ENCODE measurements around the gene HSF4. TPM values are rescaled to one million over a fixed set of nuclear protein-coding genes. Genes with fewer than 3 reads are reported as not detected.

HSF4 gene
- total and polyA plus RNA-seq, 2 donors (not counting 3 experiments of a cell fraction or from before 2014, with no cell fraction given) = 4.8 to 5.5 TPM

GRCh38 chr16:67179421-67180080 lies 15.0 kb downstream of the HSF4 start:
- CTCF ChIA-PET = interaction anchor here (0.7 to 1.2 kb wide), 5 partner anchors 16 to 225 kb away, joined by 3 to 5 read pairs (median 4); no protein-coding TSS in a partner anchor
- dilution Hi-C loops (cut with MboI; ENCODE audit: extremely low pct_ligation_motif_present, low sequenced_read_pairs) = no loop called here
- Histone ChIP-seq H3K4me1 (ENCODE audit: control insufficient read depth, extremely low read depth, insufficient read depth, low read length) (peaks cover 35% of the 10 kb centered on the region), H2AFZ (ENCODE audit: low read depth, low read length) (no peak overlapping the region), H3K27ac (ENCODE audit: insufficient read depth, low read depth, low read length) (no peak overlapping the region), H3K27me3 (ENCODE audit: control insufficient read depth in 2 of 2, insufficient read depth in 2 of 2, low read length in 2 of 2) (no peaks in the 10 kb centered on the region), H4K20me1 (replicated peaks; ENCODE audit: control insufficient read depth, extremely low read depth, insufficient read depth, low read length) (no peaks in the 10 kb centered on the region), H3K4me3 (replicated peaks in 1 of 3; ENCODE audit: insufficient read depth in 1 of 3, low read depth in 1 of 3, low read length in 3 of 3) (no peak overlapping the region), H3K36me3 (ENCODE audit: control insufficient read depth in 2 of 2, extremely low read depth in 1 of 2, insufficient read depth in 2 of 2, low read length in 2 of 2) (no peaks in the 10 kb centered on the region), H3K79me2 (ENCODE audit: control insufficient read depth, insufficient read depth, low read length) (peaks cover 13% of the 10 kb centered on the region), H3K4me2 (ENCODE audit: insufficient read depth, low read length) (no peak overlapping the region), H3K9me3 (replicated peaks; ENCODE audit: control insufficient read depth, insufficient read depth, low read length) (no peaks in the 10 kb centered on the region), H3K9me1 (replicated peaks; ENCODE audit: control insufficient read depth, extremely low read depth, insufficient read depth, low read length) (no peaks in the 10 kb centered on the region), H3K9ac (replicated peaks; ENCODE audit: extremely low read depth, insufficient read depth, low read length) (no peak overlapping the region)
- POLR2A ChIA-PET = interaction anchor here (0.9 kb wide), 1 partner anchor 9 kb away, joined by 3 read pairs; the partner anchor contains the start of gene NOL3
- intact Hi-C loops (cut with micrococcal nuclease) = no loop called here
- no TSS peak for BruUV-seq (replicated peaks)
- FAIRE-seq = no peak
- no peak for DNase-seq (ENCODE audit: low read depth, low spot score)
- TF ChIP-seq MYC (IDR thresholded peaks at IDR 0.05; ENCODE audit: low read depth, low read length) (no peak), JUN (IDR thresholded peaks at IDR 0.05; ENCODE audit: borderline replicate concordance, insufficient read depth, insufficient read length, low read depth) (no peak), CTCF (IDR thresholded peaks at IDR 0.05; ENCODE audit: extremely low read depth in 1 of 2, insufficient read depth in 1 of 2, low read depth in 1 of 2, low read length in 2 of 2) (peak in 1 of 2 donors; percentile 20)

GRCh38 chr16:67180166-67180565 lies 15.6 kb downstream of the HSF4 start:
- no peaks in the 10 kb centered on the region for H3K9me1 ChIP-seq (replicated peaks; ENCODE audit: control insufficient read depth, extremely low read depth, insufficient read depth, low read length)
- no peak for FAIRE-seq
- CTCF ChIA-PET = interaction anchor here (0.7 to 1.5 kb wide), 6 partner anchors 17 to 226 kb away, joined by 3 to 7 read pairs (median 4); partner anchors contain the start of genes FBXL8 and TRADD

More at GRCh38 chr16:67180166-67180565, 15.6 kb downstream of the HSF4 start:
- TF ChIP-seq GATA2 (IDR thresholded peaks at IDR 0.05; ENCODE audit: insufficient read depth, insufficient read length, low read depth, low read length) (no peak), POLR2AphosphoS5 (IDR thresholded peaks at IDR 0.05; ENCODE audit: insufficient read depth, low read depth, low read length) (no peak), EZH2 (IDR thresholded peaks at IDR 0.05; ENCODE audit: borderline replicate concordance, low read depth, low read length, severe bottlenecking) (no peak), POLR2A (IDR thresholded peaks at IDR 0.05; ENCODE audit: low read depth, low read length) (no peak), CTCF (IDR thresholded peaks at IDR 0.05; ENCODE audit: extremely low read depth in 1 of 2, insufficient read depth in 1 of 2, low read depth in 1 of 2, low read length in 2 of 2) (no peak), FOS (IDR thresholded peaks at IDR 0.05; ENCODE audit: borderline replicate concordance, insufficient read depth, low read length) (no peak), MAX (IDR thresholded peaks at IDR 0.05; ENCODE audit: insufficient read depth, insufficient read length) (no peak)
- no TSS peak for BruUV-seq (replicated peaks)
- DNase-seq (ENCODE audit: low read depth, low spot score) = no peak
- peaks cover 33% of the 10 kb centered on the region for H3K4me1 ChIP-seq (ENCODE audit: control insufficient read depth, extremely low read depth, insufficient read depth, low read length)
- no peak overlapping the region for H2AFZ ChIP-seq (ENCODE audit: low read depth, low read length)
- no peaks in the 10 kb centered on the region for H4K20me1 ChIP-seq (replicated peaks; ENCODE audit: control insufficient read depth, extremely low read depth, insufficient read depth, low read length)
- POLR2A ChIA-PET = interaction anchor here (0.9 kb wide), 1 partner anchor 10 kb away, joined by 3 read pairs; the partner anchor contains the start of gene NOL3
- intact Hi-C loops (cut with micrococcal nuclease) = no loop called here
- peaks cover 13% of the 10 kb centered on the region for H3K79me2 ChIP-seq (ENCODE audit: control insufficient read depth, insufficient read depth, low read length)
- H3K4me3 ChIP-seq (replicated peaks in 1 of 3; ENCODE audit: insufficient read depth in 1 of 3, low read depth in 1 of 3, low read length in 3 of 3) = no peak overlapping the region
- dilution Hi-C loops (cut with MboI; ENCODE audit: extremely low pct_ligation_motif_present, low sequenced_read_pairs) = no loop called here
- H3K36me3 ChIP-seq (ENCODE audit: control insufficient read depth in 2 of 2, extremely low read depth in 1 of 2, insufficient read depth in 2 of 2, low read length in 2 of 2) = no peaks in the 10 kb centered on the region
- no peak overlapping the region for H3K4me2 ChIP-seq (ENCODE audit: insufficient read depth, low read length)
- H3K9ac ChIP-seq (replicated peaks; ENCODE audit: extremely low read depth, insufficient read depth, low read length) = no peak overlapping the region
- H3K9me3 ChIP-seq (replicated peaks; ENCODE audit: control insufficient read depth, insufficient read depth, low read length) = no peaks in the 10 kb centered on the region
- H3K27ac ChIP-seq (ENCODE audit: insufficient read depth, low read depth, low read length) = no peak overlapping the region
- no peaks in the 10 kb centered on the region for H3K27me3 ChIP-seq (ENCODE audit: control insufficient read depth in 2 of 2, insufficient read depth in 2 of 2, low read length in 2 of 2)

Measured in endothelial cell of umbilical vein (primary cell).